Fibroblast of skin of left biceps (primary cell): Measurements from ENCODE around the gene UBE2N.

Experiments
- DNase-seq, 2 experiments: peaks; one replicate each; pipeline ENCODE4 v3.0.0-alpha.2; 2013; ENCODE audit warnings: low read depth in 2 of 2

The UBE2N gene, protein sequence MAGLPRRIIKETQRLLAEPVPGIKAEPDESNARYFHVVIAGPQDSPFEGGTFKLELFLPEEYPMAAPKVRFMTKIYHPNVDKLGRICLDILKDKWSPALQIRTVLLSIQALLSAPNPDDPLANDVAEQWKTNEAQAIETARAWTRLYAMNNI

DNA sequence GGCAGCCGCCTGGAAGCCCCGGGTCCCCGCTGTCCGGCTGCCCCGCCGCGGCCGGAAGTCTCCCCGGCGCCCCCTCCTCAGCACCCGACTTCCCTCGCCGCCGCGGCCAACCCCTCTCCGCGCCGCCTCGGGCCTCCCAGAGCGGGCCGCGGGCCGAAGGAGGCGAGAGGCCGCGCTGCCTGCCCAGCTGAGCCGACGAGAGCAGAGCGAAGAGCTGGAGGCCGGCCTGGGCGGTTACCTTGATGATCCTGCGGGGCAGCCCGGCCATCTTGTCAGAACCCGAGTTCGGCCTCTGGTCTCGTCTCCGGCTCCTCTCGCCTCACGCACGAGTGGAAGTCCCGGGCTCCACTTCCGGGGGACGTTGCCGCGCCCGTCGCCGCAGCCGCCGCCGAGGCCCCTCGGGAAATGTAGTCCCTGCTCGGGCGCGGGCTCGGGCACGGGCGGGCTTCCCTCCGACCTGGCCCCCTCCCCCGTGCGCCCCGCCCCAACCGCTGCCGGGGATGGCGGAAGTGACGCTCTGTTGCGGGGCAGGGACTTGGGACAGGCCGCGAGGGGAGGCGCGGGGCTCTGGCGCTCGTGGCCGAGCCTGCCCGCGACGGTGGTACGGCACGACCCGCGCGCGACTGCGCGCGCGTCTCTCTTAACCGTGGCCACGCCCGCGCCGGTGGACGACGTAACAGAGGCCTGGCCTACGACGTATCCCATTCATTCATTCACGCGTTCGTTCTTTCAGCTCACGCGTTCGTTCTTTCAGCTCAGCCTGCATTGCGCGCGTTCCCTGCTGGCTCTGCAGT lies at the start of gene UBE2N:
Gene UBE2N, minus strand, starts transcription at position 331 of the 794 bp plus-strand sequence. Its CDS starts 63 bp downstream, at position 268.
- DNase-seq: peak; percentile 88 to 90

DNA sequence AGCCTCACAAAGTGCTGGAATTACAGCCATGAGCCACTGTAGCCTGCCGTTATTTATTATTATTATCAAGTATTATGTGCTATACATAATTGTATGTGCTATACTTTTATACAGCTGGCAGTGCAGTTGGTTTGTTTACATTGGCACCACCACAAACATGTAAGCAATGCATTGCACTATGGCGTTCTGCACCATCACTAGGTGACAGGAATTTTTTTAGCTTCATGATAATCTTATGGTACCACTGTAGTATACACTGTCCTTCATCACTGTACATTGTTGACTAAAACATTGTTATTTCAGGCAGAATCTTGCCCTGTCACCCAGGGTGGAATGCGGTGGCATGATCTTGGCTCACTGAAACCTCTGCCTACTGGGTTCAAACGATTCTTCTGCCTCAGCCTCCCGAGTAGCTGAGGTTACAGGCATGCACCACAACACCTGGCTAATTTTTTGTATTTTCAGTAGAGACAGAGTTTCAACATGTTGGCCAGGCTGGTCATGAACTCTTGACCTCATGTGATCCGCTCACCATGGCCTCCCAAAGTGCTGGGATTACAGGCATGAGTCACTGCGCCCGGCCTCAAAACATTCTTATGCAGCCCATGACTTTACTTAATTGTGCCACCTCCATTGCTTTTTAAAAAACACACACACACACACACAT lies 42.7 kb upstream of the UBE2N start:
- DNase-seq: no peak

DNA sequence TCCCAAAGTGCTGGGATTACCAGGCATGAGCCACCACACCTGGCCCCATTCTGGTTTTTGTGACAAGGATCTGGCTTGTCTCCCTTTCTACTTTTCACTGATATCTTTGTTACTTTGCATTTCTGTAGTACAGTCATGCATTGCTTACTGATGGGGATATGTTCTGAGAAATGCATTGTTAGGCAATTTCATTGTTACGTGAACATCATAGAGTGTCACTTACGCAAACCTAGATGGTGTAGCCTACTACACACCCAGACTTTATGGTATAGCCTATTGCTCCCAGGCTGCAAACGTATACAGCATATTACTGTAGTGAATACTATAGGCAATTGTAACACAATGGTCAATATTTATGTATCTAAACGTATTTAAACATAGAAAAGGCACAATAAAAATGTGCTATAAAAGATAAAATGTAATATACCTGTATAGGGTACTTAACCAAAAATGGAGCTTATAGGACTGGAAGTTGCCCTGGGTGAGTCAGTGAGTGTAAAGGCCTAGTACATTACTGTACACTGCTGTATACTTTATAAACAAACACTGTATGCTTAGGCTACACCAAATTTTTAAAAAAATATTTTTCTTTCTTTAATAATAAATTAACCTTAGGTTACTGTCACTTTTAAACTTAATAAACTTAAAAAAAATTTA lies 41.5 kb upstream of the UBE2N start:
- no peak for DNase-seq

DNA sequence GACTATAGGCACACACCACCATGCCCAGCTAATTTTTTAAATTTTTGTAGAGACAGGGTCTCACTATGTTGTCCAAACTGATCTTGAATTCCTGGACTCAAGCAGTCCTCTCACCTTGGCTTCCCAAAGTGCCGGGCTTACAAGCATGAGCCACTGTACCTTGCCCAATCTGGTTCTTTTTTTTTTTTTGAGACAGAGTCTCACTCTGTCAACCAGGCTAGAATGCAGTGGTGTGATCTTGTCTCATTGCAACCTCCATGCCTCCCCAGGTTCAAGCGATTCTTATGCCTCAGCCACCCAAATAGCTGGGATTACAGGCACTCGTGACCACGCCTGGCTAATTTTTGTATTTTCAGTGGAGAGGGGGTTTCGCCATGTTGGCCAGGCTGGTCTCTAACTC lies 41.0 kb upstream of the UBE2N start:
- DNase-seq: no peak

DNA sequence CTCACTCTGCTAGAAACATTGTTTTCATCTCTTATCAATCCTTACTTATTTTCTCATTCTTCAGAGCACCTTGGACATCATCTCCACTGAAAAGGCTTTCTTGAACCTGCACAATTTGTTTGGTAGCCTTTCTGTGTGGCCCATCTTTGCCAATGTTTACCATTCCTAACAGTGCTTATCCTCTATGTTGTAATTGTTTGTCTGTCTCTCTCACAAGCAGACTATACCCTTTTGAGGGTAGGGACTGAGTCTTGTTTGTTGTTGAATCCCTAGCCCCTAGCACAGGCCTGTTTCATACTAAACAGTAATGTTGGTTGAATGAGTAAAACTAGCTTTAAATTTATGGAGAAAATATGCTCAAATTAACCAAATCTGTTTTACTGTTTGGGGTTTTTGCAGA lies 34.8 kb upstream of the UBE2N start:
- no peak for DNase-seq

DNA sequence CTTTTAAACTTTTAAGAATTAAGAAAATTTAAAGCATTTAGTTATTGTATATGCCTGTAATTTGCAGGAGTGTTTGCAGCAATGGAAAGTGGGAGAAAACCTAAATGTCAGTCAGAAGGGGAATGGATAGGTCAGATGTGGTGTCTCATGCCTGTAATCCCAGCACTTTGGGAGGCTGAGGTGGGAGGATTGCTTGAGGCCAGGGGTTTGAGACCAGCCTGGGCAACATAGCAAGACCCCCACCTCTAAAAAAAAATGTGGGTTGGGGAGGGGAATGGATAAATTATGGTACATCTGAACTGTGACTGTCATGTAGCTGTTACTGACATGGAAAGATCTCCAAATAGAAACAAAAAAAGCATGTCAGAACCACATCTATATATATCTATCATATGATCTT lies 27.6 kb upstream of the UBE2N start:
- DNase-seq: no peak

DNA sequence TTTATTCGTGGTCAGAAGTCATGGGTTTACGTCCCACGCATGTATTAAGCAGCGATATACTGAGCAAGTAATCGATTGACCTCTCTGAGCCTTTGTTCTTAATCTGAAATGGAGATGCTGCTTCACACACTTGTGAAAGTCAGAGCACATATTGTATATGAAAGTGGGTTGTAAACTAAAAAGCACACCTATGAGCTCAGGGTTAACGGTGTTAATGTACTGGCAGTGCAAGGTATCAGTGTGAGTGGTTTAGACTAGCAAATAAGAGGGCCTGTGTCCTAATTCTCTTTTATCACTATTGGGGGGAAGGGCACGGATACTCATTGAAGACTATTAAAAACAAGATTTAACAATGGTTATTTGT lies 26.2 kb upstream of the UBE2N start:
- no peak for DNase-seq

DNA sequence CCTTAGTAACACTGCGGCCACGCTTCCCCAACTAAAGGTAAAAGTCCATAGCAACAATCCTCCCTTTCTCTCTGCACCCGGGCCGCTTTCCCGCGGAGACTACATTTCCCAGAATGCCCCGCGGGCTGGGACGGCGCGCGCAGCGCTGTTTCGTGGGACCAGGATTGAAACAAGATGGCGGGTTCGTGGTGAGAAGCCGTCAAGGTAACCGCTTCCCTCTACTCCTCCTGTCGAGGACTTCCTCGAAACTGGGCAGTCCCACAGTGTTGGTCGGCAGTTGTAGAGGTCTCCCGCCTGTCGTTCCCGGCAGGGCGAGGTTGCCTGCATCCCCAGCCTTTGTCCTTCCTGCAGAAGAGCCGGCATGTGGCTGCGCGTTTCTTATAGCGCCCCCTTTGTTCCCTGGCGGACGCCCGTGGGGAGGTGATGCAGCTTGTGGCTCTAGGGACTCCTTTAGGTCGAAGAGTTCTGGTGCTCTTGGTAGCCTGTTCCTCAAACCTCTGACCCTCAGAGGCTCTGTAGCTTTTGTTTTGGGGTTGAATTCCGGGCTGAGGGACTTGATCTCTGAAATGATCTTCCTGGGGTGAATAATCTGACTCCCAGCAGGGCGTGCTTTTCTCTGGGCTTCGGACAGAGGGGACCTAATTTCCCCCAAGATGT lies 25.7 kb upstream of the UBE2N start, which contains the start of gene MRPL42:
Gene MRPL42, plus strand, starts transcription at position 164 of the 657 bp plus-strand sequence. CDS start 1,772 bp downstream, outside the sequence.
- peak; percentile 72 to 73 for DNase-seq

DNA sequence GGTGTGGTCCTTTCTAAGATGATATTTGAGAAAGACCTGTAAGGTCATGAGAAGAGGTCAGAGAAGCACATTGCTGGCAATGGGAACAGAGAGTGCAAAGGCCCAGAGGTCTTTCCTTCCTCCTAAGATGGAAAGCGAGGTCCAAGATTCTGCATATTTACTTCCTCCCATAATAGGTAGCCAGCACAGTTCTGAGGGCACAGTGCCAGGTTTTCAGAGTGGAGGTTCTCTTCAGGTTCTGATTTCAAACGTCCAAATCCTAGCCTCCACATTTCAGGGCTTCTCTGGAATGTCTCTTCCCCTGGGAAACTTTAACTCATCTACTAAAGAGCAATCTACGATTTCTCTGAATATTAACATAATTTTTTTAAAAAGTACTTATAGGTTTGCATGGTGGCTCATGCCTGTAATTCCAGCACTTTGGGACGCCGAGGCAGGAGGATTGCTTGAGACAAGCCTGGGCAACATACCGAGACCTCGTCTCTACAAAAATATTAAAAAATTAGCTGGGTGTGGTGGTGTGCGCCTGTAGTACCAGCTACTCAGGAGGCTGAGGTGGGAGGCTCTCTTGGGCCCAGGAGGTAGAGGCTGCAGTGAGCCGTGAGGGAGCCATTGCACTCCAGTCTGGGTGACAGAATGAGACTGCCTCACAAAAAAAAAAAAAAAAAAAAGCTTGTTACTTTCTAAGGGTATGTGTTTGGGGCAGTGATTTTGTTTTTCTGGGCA lies 25.0 kb upstream of the UBE2N start:
- DNase-seq: no peak

DNA sequence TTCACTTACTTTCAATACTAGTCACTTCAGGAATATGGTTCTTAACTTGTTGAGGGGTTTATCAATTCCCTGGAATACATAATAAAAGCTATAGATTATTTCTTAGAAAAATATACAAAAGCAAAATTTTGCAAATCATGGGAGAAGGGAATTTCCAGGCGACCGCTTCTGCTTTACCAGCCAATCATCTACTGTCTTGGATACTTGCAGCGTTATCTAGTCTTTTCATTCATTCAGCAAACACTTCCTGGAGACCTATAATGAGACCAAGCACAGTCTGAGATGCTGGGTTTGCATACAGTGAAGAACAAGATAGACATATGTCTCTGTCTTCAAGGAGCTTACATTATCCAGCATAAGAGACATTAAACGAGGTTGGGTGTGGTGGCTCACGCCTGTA lies 24.1 kb upstream of the UBE2N start:
- DNase-seq: no peak

DNA sequence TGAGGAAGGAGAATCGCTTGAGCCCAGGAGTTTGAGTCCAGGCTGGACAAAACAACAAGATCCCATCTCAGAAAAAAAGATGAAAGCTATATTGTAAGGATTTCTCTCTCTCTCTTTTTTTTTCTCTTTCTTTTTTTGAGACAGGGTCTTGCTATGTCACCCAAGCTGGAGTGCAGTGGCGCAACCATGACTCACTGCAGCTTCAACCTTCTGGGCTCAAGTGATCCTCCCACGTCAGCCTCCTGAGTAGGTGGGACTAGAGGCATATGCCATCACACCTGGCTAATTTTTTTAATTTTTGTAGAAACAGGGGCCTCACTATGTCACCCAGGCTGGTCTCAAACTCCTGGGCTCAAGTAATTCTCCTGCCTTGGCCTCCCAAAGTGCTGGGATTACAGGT lies 19.8 kb upstream of the UBE2N start:
- no peak for DNase-seq

DNA sequence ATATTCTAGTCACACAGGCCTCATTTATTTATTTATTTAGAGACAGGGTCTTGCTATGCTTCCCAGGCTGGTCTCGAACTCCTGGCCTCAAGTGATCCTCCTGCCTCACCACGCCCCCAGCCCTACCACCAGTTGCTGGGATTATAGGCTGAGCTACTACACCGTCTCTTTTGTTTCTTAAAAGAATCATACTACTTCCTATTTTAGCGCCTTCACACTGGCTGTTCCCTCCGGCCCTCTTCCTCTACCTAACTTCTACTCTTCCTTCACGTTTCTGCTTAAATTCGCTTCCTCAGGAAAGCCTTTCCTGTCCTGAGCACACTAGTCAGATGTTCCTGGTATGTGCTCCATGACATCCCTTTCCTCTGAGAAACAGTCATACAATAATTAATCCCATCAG lies 19.2 kb upstream of the UBE2N start:
- no peak for DNase-seq

DNA sequence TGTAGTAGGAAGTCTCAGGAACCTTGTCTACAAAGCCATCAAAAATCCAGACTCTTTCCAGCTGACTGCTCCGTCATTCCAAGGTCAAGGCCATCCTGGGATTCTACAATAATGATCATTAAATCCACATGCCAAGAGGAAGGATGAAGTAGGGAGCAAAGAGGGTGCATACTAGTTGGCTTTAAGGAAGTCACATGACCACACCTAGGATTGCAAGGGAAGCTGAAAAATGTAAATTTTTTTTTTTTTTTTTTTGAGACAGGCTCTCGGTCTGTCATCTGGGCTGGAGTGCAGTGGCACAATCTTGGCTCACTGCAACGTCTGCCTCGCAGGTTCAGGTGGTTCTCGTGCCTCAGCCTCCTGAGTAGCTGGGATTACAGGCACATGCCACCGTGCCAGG lies 18.3 kb upstream of the UBE2N start:
- no peak for DNase-seq

DNA sequence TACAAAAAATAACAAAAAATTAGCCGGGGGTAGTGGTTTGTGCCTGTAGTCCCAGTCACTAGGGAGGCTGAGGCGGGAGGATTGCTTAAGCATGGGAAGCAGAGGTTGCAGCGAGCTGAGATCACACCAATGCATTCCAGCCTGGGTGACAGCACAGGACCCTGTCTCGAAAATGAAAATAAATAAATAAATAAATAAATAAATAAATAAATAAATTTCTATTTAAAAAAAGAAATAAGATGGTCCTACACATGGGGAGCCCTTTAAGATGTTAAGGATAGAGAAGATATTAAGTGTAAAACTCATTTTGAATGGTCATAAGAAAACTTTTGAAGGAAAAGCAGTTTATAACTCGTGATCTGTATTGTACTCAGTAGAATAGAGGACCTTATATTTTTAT lies 17.4 kb upstream of the UBE2N start:
- DNase-seq: no peak

DNA sequence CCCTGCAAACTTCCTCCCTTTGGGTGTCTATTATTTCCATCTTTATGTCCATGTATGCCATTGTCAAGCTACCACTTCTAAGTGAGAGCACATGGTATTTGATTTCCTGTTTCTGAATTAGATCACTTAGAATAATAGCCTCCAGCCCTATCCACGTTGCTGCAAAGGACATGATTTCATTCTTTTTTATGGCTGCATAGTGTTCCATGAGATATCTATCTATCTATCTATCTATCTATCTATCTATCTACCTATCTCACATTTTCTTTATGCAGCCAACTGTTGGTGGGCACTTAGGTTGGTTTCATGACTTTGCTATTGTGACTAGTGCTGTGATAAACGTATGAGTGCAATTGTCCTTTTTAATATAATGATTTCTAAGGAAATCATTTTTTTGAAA lies 14.3 kb upstream of the UBE2N start:
- no peak for DNase-seq

DNA sequence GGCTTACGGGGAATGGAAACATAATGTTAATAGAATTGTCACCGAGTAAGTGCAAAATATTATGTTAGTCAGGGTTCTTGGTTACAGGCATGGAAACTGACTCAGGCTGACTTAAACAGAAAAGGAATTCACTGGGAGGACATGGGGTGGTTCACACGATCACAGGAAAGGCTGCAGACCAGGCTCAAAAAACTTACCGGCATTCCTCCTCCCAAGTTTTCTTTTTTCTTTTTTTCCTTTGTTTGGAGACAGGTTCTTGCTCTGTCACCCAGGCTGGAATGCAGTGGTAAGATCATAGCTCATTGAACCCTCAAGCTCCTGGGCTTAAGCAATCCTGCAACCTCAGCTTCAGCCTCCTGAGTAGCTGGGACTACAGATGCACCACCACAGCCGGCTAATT lies 11.9 kb upstream of the UBE2N start:
- DNase-seq: no peak

DNA sequence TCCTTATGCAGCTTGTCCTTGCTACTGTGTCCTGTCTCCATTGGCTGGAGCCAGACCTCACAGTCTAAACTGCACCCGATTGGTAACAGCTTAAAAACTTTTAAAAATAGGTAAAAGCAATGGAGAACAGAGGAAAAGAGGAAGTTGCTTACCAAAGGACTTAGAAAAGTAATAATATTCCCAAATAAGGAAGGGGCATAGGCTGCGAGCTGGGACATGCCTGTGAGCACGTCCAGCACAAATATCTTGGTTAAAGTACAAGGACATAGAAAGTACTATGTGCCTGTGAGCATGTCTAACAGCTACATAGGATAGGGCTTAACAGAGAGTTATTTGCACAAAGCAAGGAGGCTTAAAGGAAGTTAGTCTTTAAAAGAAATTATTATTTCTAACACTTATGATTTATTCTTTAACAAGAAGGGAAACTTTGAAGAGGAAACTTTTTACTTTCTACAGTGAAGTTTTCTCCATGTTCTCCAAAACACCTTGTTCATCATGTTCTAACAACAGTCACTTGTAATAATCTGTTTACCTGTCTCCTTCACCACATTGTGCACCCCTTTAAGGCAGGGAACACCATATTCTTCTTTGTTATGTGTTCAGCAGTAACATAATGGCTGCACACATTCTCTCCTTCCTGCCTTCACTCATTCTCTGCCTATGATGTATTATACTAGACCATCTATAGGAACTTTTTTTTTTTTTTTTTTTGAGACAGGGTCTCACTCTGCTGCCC lies 9.8 kb upstream of the UBE2N start:
- no peak for DNase-seq

DNA sequence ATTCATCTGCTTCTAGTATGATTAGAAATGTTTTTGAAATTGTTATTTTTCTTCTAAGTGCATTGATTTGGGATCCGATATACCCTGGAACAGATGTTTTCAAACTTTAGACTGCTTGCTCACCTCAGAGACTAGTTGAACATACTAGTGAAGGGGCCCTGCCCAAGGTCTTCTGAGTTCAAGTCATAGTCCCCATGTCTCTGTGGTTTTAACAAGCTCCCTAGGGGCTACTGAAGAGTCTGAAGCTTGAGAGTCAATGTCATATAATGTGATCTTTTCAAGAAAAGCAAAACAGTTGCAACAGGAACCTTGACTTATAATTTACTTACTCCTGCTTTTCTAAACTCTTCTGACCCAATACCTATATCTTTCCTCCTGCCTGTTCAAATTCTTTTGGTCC lies 7.5 kb upstream of the UBE2N start:
- DNase-seq: no peak

DNA sequence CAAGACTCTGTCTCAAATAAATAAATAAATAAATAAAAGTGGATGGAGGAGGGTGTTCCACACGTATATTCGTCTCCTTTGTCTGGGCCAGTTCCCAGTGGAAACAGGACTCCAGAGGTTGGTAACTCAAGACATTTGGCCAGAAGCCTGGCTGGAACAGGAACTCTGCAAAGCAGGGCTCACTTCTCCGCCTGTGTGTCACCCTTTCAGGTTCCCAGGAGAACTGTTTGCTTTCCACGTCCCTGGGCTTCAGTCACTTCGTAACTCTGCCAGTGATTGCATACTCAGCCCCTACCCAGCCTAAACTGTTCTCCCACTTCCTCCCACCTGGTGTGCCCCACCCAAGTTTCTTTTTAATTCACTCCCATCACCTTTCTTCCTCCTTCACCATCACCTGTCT lies 7.0 kb upstream of the UBE2N start:
- no peak for DNase-seq

DNA sequence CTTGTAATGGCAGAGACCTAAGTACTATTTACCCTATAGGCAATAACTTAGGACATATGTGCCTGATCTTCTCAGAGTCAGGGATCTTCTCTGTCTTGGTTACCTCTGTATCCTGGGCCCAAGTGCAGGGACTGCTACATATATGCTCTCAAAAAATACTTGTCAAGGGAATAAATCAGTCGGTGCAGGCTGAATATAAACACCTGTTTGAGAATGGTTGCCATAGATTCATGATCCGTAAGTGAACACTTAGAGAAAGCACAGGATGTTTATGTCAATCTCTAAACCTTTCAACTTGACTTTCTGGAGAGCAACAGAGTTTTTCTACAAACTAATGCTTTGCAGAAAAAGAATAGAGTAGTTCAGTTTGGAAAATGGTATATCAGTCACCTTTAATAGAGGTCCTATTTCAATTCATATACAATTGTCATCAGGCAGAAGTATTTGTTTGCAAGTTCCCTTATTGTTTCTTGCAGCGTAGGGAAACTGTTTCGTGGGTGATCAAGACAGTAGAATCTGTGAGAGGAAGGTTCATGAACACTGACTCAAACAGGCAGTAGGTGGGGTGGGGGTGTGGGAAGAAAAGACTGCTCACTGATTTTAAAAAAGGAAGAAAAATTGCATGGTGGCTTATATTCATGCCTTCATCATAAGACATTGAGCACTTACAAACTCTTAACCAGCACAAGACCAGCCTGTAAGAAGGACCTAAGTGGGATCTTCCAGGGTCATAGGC lies 6.0 kb upstream of the UBE2N start:
- no peak for DNase-seq
